ENCODE results near the gene KIF26A.
"Not testable (repeated sequence)": the region's sequence is repeated elsewhere in the genome, so short reads cannot be mapped to it uniquely, and the experiment has no call there.

The KIF26A gene

DNA sequence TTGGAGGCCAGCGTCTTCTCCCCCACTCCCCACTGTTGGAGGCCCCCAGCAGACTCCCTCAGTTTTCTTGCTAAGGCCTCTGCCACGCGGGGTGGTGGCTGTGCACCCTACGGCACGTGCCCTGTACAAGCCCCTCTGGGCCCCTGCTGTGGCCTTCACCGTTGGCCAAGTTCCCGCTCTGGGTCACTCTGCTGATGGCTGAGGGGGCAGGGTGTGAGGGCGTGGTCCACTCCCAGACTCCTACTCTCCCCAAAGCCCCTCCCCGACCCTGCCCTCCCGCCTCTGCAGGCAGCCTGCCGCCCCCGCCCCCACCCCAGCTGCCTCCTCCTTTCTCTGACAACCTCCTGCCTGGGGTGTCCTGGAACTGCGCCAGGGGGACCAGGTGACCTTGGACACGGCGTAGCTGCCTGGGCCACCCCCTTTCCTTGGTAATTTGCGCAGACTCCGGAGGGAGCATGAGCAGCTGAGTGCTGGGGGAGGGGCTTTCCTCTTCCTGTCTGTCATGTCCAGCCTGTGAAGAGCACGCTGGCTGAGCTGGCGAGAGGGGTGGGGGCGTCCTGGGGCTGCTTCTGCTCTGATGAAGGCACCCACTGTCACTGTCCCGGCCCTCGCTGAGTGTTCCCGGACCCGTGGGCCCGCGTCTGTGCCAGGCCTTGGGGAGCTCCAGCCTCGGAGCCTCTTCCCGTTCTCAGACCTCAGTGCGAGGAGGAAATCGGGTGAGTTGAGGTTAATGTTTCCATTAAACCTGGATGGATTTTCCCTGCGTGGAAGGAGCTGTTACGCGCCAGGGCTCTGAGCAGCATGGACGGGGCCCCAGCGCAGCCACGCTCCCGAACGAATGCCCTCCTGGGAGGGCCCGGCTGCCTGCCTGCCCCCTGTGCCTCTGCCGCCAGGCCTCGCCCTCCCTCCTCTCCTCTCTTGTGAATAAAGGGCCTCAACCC lies 85.0 kb downstream of the KIF26A start:
- DNase-seq (ENCODE audit: low read depth): no peak

DNA sequence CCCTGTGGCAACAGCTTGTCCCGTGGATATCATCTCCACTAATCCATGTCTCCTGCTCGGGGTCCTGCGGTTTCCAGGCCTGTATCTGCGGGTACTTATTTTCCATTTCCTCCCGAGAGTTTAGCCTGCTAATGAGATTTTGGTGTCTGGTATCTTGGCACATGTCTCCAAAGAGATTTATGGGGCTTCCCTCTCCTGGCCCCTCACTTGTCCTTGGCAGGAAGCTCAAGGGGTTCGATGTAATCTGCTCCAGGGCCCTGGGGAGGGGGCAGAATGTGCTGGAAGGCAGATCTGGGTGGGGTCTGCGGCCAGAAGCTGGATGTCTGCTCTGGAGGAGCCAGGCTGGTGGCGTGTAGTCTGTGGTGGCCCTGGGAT lies 85.7 kb downstream of the KIF26A start:
- no peak for DNase-seq (ENCODE audit: low read depth)

DNA sequence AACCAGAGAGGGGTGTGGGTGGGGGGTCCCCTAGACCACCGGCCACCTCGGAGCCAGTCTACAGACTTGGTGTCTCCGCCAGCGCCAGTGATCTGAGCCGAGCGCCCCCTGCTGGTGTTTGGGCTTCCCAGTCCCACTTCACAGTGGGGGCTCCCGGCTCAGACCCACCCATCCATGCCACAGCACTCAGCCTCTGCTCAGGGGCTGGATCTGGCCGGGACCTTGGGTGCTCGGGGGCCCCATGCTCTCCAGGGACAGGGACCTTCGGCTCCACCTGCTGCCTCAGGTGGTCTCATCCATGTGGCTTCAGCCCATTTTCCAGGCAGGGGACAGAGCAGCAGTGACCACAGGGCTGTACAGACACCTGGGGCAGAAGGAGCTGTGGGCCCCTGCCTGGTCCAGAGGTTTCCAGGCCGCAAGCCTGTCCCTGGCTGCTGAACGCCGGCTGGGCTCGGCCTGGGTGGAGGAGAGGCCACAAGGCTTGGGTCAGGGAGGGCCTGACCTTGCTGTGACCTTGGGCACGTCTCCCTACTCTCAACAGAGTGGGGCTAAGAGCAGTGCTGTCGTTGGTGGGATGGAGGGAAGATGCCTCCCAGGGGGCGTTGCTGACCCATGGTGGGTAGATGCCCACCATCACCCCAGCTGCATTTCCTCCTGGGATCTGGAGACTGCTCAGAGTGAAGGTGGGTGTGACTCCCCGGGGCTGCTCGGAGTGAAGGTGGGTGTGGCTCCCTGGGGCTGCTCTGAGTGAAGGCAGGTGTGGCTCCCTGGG lies 86.3 kb downstream of the KIF26A start:
- DNase-seq (ENCODE audit: low read depth): peak; percentile 29

DNA sequence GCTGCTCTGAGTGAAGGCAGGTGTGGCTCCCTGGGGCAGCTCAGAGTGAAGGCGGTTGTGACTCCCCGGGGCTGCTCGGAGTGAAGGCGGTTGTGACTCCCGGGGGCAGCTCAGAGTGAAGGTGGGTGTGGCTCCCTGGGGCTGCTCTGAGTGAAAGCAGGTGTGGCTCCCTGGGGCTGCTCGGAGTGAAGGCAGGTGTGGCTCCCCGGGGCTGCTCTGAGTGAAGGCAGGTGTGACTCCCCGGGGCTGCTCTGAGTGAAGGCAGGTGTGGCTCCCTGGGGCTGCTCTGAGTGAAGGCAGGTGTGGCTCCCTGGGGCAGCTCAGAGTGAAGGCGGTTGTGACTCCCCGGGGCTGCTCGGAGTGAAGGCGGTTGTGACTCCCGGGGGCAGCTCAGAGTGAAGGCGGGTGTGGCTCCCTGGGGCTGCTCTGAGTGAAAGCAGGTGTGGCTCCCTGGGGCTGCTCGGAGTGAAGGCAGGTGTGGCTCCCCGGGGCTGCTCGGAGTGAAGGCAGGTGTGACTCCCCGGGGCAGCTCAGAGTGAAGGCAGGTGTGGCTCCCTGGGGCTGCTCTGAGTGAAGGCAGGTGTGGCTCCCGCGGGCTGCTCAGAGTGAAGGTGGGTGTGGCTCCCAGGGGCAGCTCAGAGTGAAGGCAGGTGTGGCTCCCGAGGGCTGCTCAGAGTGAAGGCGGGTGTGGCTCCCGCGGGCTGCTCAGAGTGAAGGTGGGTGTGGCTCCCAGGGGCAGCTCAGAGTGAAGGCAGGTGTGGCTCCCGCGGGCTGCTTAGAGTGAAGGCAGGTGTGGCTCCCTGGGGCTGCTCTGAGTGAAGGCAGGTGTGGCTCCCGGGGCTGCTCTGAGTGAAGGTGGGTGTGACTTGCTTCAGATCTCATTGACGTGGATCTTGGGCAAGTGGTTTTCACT lies 87.1 kb downstream of the KIF26A start:
- DNase-seq (ENCODE audit: low read depth): not testable (repeated sequence)

- no peak for DNase-seq (ENCODE audit: low read depth)
These were observed 88.3 kb downstream of the KIF26A start for GRCh38 chr14:104226421-104227383.

DNA sequence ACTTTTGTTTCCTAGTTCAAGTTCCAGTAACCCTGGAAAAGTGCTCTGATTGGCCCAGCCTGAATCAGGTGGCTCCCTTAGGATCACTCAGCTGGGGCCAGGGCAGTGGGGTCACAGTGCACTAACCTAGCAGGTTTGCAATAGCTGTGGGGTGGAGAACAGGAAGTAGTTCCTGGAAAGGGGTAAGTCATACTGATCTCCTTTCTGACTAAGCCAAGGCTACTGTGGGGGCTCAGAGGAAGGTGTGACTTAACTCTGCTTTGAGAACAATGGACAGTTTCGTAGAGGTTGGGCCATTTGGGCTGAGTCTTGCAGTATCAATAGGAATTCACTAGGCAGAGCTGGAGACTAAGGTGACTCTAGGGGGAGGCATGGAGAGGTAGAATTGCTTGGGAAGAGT lies 89.4 kb downstream of the KIF26A start:
- DNase-seq (ENCODE audit: low read depth): no peak

GRCh38 chr14:104228221-104228620 lies 89.8 kb downstream of the KIF26A start:
- no peak for DNase-seq (ENCODE audit: low read depth)

GRCh38 chr14:104228716-104229533 lies 90.5 kb downstream of the KIF26A start:
- no peak for DNase-seq (ENCODE audit: low read depth)

DNA sequence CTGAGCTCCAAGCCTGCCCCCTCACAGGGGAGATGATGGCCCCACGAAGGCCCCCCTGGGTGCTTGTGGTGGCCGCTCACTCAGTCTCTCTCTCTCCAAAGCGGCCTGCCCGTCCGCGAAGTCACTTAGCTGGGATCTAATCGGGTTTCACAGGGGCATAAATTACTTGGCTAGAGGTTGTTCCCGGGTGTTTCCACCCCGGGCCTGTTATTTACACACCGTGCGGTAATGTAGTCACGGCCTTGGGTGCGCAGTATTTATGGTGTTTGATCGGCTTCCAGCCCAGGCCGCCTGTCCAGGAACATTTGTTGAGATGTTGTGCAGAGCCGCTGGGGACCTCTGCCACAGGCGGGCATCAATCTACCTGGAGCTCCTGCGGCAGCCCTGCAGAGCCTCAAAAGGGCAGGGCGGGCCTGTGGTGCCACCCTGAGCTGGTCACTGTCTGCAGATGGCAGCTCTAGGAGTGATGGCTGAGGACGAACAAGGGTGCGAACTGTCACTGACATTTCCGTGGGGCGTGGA lies 91.2 kb downstream of the KIF26A start:
- DNase-seq (ENCODE audit: low read depth): no peak

- no peak for DNase-seq (ENCODE audit: low read depth)
These were observed 91.9 kb downstream of the KIF26A start for GRCh38 chr14:104230119-104230815.
